Stimulated activated CD8-positive, alpha-beta memory T cell treated with anti-CD3 and anti-CD28 coated beads, Interleukin-7, amount 100 ng/mL, for 4 hours (primary cell): ENCODE data around the gene MEIS2.

ENCODE experiments used
- DNase-seq, 2 donors: peaks; one replicate each; pipeline ENCODE4 v3.0.0-alpha.2; 2020; ENCODE audit warnings: low read depth in 2 of 2

Gene MEIS2

GRCh38 chr15:37112971-37113670 is 12.8 kb upstream of the MEIS2 start:
- no peak for DNase-seq

- no peak for DNase-seq
Measured at GRCh38 chr15:37112171-37112570, 11.8 kb upstream of the MEIS2 start.

- no peak for DNase-seq
Measured at GRCh38 chr15:37111427-37111717, 11.0 kb upstream of the MEIS2 start.

- no peak for DNase-seq
Measured at GRCh38 chr15:37109872-37110572, 9.7 kb upstream of the MEIS2 start.

- no peak for DNase-seq
Measured at GRCh38 chr15:37109168-37109871, 9.0 kb upstream of the MEIS2 start.

- DNase-seq = no peak
Measured at GRCh38 chr15:37108381-37109167, 8.2 kb upstream of the MEIS2 start.

GRCh38 chr15:37107744-37108380 is 7.5 kb upstream of the MEIS2 start:
- DNase-seq = no peak

- no peak for DNase-seq
Measured at GRCh38 chr15:37107071-37107743, 6.9 kb upstream of the MEIS2 start.

GRCh38 chr15:37106490-37107001 is 6.2 kb upstream of the MEIS2 start:
- no peak for DNase-seq

GRCh38 chr15:37105889-37106288 is 5.5 kb upstream of the MEIS2 start:
- no peak for DNase-seq

GRCh38 chr15:37105029-37105428 is 4.7 kb upstream of the MEIS2 start:
- no peak for DNase-seq

GRCh38 chr15:37104424-37104981 is 4.2 kb upstream of the MEIS2 start:
- no peak for DNase-seq

GRCh38 chr15:37103475-37104423 is 3.4 kb upstream of the MEIS2 start:
- DNase-seq = no peak

- DNase-seq = no peak
Measured at GRCh38 chr15:37103163-37103435, 2.8 kb upstream of the MEIS2 start.

GRCh38 chr15:37102305-37103162 is 2.2 kb upstream of the MEIS2 start:
- no peak for DNase-seq

GRCh38 chr15:37101980-37102304 is 1.6 kb upstream of the MEIS2 start:
- no peak for DNase-seq

GRCh38 chr15:37100966-37101215 is 542 bp upstream of the MEIS2 start:
- DNase-seq = no peak

GRCh38 chr15:37099319-37100108 is 835 bp downstream of the MEIS2 start:
- DNase-seq = no peak
